H1 (cell line): ENCODE results near the gene MIER2. TPM values are rescaled to one million over a fixed set of nuclear protein-coding genes. Genes with fewer than 3 reads are reported as not detected.

Source experiments
- BRCA1 ChIP-seq: IDR thresholded peaks from 2 replicates; pipeline ENCODE4 v1.6.1; 2012; ENCODE audit warnings: low read depth, low read length, improper control_type of control experiment
- CBX5 ChIP-seq: fragments of 300-800, 300-1000 bp; sonication (generic); IDR thresholded peaks from 2 replicates; pipeline ENCODE4 v1.7.1; 2016; ENCODE audit warnings: antibody characterized with exemption, low read length, low read depth
- CHD7 ChIP-seq: fragments of 300-600 bp; sonication (generic); IDR thresholded peaks from 2 replicates; pipeline ENCODE4 v1.7.1; 2012; ENCODE audit warnings: low read length, moderate library complexity, mild to moderate bottlenecking, inconsistent platforms; ENCODE audit not compliant: insufficient replicate concordance
- JUN ChIP-seq: IDR thresholded peaks from 2 replicates; pipeline ENCODE4 v1.6.1; 2011; ENCODE audit warnings: low read depth, mild to moderate bottlenecking, improper control_type of control experiment, low read length
- JUND ChIP-seq: IDR thresholded peaks from 2 replicates; pipeline ENCODE4 v1.6.1; 2011; ENCODE audit warnings: mild to moderate bottlenecking, improper control_type of control experiment, low read length
- POLR2A ChIP-seq, 2 experiments: IDR thresholded peaks; 1 replicate in 1 of 2; 2 replicates in 1 of 2; pipeline ENCODE4 v1.6.1; 2011; ENCODE audit warnings: low read depth in 2 of 2, low read length in 2 of 2, mild to moderate bottlenecking in 2 of 2; ENCODE audit errors: control extremely low read depth in 1 of 2
- RFX5 ChIP-seq: IDR thresholded peaks from 2 replicates; pipeline ENCODE4 v1.6.1; 2011; ENCODE audit warnings: low read depth, low read length, improper control_type of control experiment, borderline replicate concordance
- SP2 ChIP-seq: IDR thresholded peaks from 2 replicates; pipeline ENCODE4 v1.6.1; 2012; ENCODE audit warnings: mild to moderate bottlenecking, low read length, inconsistent platforms
- TCF12 ChIP-seq: IDR thresholded peaks from 2 replicates; pipeline ENCODE4 v1.6.1; 2011; ENCODE audit warnings: low read depth, mild to moderate bottlenecking, low read length
- polyA plus RNA-seq, 7 experiments: library from polyadenylated mRNA; depleted of rRNA in 3 of 7; stranded (reverse) in 5 of 7; unstranded in 2 of 7; fragments of >200 nt in 5 of 7; fragments of 200-250 nt in 2 of 7; gene quantifications; 1 replicate in 5 of 7; 2 replicates in 1 of 7; 4 replicates in 1 of 7; pipeline versions ENCODE4 v1.2.1 to v1.2.3, GENCODE V29; 2011 to 2013; ENCODE audit warnings: missing spikeins in 2 of 7, mixed read lengths in 2 of 7
- total RNA-seq: library from RNA; stranded (reverse); fragmentation: NEBNext Ultra II Directional; extraction: Animal tissue kit (Norgen Biotek cat#: 25700); gene quantifications from 2 replicates; pipeline ENCODE4 v1.2.1, GENCODE V29; 2021

MIER2 gene
- total and polyA plus RNA-seq, 2 of the 8 experiments (the other 6 are each of a cell fraction or from before 2014, with no cell fraction given) = 30.3 to 48.3 TPM

- no peak for TF ChIP-seq JUND
- TF ChIP-seq RFX5 = no peak
- TF ChIP-seq SP2 = no peak
- no peak for TF ChIP-seq CHD7
- TF ChIP-seq BRCA1 = no peak
- TF ChIP-seq POLR2A (IDR thresholded peaks at IDR 0.05; ENCODE audit: control extremely low read depth in 1 of 2, low read depth in 2 of 2, low read length in 2 of 2) = no peak
- no peak for TF ChIP-seq TCF12
- no peak for TF ChIP-seq CBX5
- no peak for TF ChIP-seq JUN
Measured at GRCh38 chr19:310781-311496, 33.7 kb downstream of the MIER2 start (continued).
